Progenitor cell of endocrine pancreas (in vitro differentiated cells): ENCODE measurements around the gene SCO2. TPM values are rescaled to one million over a fixed set of nuclear protein-coding genes. Genes with fewer than 3 reads are reported as not detected.

Source experiments
- DNase-seq: peaks from one replicate; pipeline ENCODE4 v3.0.0; 2021; ENCODE audit warnings: low spot score; ENCODE audit not compliant: unreplicated experiment
- H3K27ac Mint-ChIP-seq: 2 replicates; pipeline ENCODE4 v1.8.0; 2021; ENCODE audit warnings: mild to moderate bottlenecking, moderate library complexity, mixed read lengths
- H3K27me3 Mint-ChIP-seq: 2 replicates; pipeline ENCODE4 v1.8.0; 2021; ENCODE audit warnings: mixed read lengths
- H3K36me3 Mint-ChIP-seq: 2 replicates; pipeline ENCODE4 v1.8.0; 2022; ENCODE audit warnings: mixed read lengths; ENCODE audit not compliant: insufficient read depth
- H3K4me1 Mint-ChIP-seq: 2 replicates; pipeline ENCODE4 v1.8.0; 2021; ENCODE audit warnings: low read depth, mixed read lengths
- H3K4me3 Mint-ChIP-seq: 2 replicates; pipeline ENCODE4 v1.8.0; 2021; ENCODE audit warnings: low read depth, mild to moderate bottlenecking, moderate library complexity, mixed read lengths
- H3K9me3 Mint-ChIP-seq: 2 replicates; pipeline ENCODE4 v1.8.0; 2021; ENCODE audit warnings: low read depth, mixed read lengths
- long read RNA-seq: library from polyadenylated mRNA; unstranded; transcript quantifications from one replicate; pipeline ENCODE4 v2.0.0, GENCODE V29; 2020
- total RNA-seq: library from RNA; stranded (reverse); gene quantifications from 2 replicates; pipeline ENCODE4 v1.2.1, GENCODE V29; 2021
- TF ChIP-seq, protein P1 (sequence below): fragments of 200-600 bp; sonication (generic); IDR thresholded peaks from one replicate; pipeline ENCODE4 v1.5.0; 2021; ENCODE audit warnings: antibody characterized with exemption, mild to moderate bottlenecking; ENCODE audit not compliant: unreplicated experiment

Gene SCO2
- 3.7 TPM in 1 of 2 replicates, not detected in the other for total RNA-seq
- long read RNA-seq, partial matches to known transcripts: 0 of 1 reads
- long read RNA-seq, other reads (novel, unspliced or antisense): 0 of 1 reads

- Mint-ChIP-seq H3K27ac (peak within 1 kb of the TSS; percentile 96), H3K9me3 (no peaks in the 10 kb centered on the region), H3K4me1 (peaks cover 11% of the 10 kb centered on the region), H3K36me3 (peaks cover 4% of the 10 kb centered on the region), H3K4me3 (peak within 1 kb of the TSS; percentile 83), H3K27me3 (peaks cover 14% of the 10 kb centered on the region)
- DNase-seq: peak; percentile 95
- TF ChIP-seq, protein P1, sequence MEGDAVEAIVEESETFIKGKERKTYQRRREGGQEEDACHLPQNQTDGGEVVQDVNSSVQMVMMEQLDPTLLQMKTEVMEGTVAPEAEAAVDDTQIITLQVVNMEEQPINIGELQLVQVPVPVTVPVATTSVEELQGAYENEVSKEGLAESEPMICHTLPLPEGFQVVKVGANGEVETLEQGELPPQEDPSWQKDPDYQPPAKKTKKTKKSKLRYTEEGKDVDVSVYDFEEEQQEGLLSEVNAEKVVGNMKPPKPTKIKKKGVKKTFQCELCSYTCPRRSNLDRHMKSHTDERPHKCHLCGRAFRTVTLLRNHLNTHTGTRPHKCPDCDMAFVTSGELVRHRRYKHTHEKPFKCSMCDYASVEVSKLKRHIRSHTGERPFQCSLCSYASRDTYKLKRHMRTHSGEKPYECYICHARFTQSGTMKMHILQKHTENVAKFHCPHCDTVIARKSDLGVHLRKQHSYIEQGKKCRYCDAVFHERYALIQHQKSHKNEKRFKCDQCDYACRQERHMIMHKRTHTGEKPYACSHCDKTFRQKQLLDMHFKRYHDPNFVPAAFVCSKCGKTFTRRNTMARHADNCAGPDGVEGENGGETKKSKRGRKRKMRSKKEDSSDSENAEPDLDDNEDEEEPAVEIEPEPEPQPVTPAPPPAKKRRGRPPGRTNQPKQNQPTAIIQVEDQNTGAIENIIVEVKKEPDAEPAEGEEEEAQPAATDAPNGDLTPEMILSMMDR: no peak
Measured at GRCh38 chr22:50525104-50525857, at the start of gene SCO2. Gene SCO2 (minus strand): TSS chr22:50525598. CDS start chr22:50524411, 1,187 bp downstream.

GRCh38 chr22:50574383-50574755, 49.0 kb upstream of the SCO2 start:
- H3K36me3 Mint-ChIP-seq: peaks cover 5% of the 10 kb centered on the region
- DNase-seq: no peak

GRCh38 chr22:50573491-50574382, 48.3 kb upstream of the SCO2 start:
- H3K27ac Mint-ChIP-seq: no peak overlapping the region
- no peak for DNase-seq
- no peaks in the 10 kb centered on the region for H3K27me3 Mint-ChIP-seq
- H3K36me3 Mint-ChIP-seq: peaks cover 6% of the 10 kb centered on the region
- TF ChIP-seq, protein P1: no peak
- no peak overlapping the region for H3K4me3 Mint-ChIP-seq
- H3K9me3 Mint-ChIP-seq: no peaks in the 10 kb centered on the region
- no peaks in the 10 kb centered on the region for H3K4me1 Mint-ChIP-seq

More at GRCh38 chr22:50574383-50574755, 49.0 kb upstream of the SCO2 start:
- no peaks in the 10 kb centered on the region for H3K9me3 Mint-ChIP-seq
- no peaks in the 10 kb centered on the region for H3K27me3 Mint-ChIP-seq
- no peak overlapping the region for H3K27ac Mint-ChIP-seq
- H3K4me1 Mint-ChIP-seq: no peaks in the 10 kb centered on the region
- TF ChIP-seq, protein P1: no peak
- no peak overlapping the region for H3K4me3 Mint-ChIP-seq

- no peaks in the 10 kb centered on the region for H3K4me1 Mint-ChIP-seq
- H3K27ac Mint-ChIP-seq: no peak overlapping the region
- no peak overlapping the region for H3K4me3 Mint-ChIP-seq
- H3K9me3 Mint-ChIP-seq: no peaks in the 10 kb centered on the region
- DNase-seq: no peak
- peaks cover 6% of the 10 kb centered on the region for H3K36me3 Mint-ChIP-seq
- H3K27me3 Mint-ChIP-seq: no peaks in the 10 kb centered on the region
- TF ChIP-seq, protein P1: no peak
Measured at GRCh38 chr22:50572965-50573364, 47.6 kb upstream of the SCO2 start.
